Breast epithelium (tissue), 3 donors: Measurements from ENCODE around the gene DDX56. TPM values are rescaled to one million over a fixed set of nuclear protein-coding genes. Genes with fewer than 3 reads are reported as not detected.

Source experiments
- total RNA-seq, 3 donors: library from RNA; depleted of rRNA; stranded (reverse); fragments of >200 nt; gene quantifications; one replicate each; pipeline ENCODE4 v1.1.0, GENCODE V29; 2016

The DDX56 gene
- total RNA-seq, 3 donors from 2014 or later: 48.6 to 61.9 (median 61.8) TPM

Other genes starting within 250 kb of the DDX56 start
- 1 to 10 TPM in 2 of 3 donors, not detected in 1; 2.0 to 9.2 TPM for gene CAMK2B, start 248.3 kb downstream of the DDX56 start, total RNA-seq
- 10 to 100 TPM; 52.1 to 64.0 (median 60.0) TPM for gene NUDCD3, start 83.2 kb downstream of the DDX56 start, total RNA-seq
- under 1 TPM; 0.16 to 0.33 (median 0.29) TPM for gene NPC1L1, start 32.6 kb downstream of the DDX56 start, total RNA-seq
- 100 to 1,000 TPM; 143 to 208 (median 171) TPM for gene TMED4, start 8.3 kb upstream of the DDX56 start, total RNA-seq
- gene OGDH, start 32.7 kb upstream of the DDX56 start, total RNA-seq: 10 to 100 TPM; 45.7 to 67.5 (median 46.2) TPM
- gene ZMIZ2, start 174.9 kb upstream of the DDX56 start, total RNA-seq: 10 to 100 TPM; 12.5 to 30.1 (median 23.6) TPM
- gene PPIA, start 222.8 kb upstream of the DDX56 start, total RNA-seq: 1,000 to 10,000 TPM; 1,127 to 1,313 (median 1,259) TPM